Tibial artery (tissue), 4 donors: ENCODE results near the gene IL1RAPL1.
"Not testable (repeated sequence)": the region's sequence is repeated elsewhere in the genome, so short reads cannot be mapped to it uniquely, and the experiment has no call there.

Experiments
- DNase-seq, 2 donors: peaks; one replicate each; pipeline ENCODE4 v3.0.0-alpha.2; 2019
- H3K27ac ChIP-seq, 2 donors: fragments of 200-600 bp; sonication (generic) in 1 of 2; 1 replicate in 1 of 2; 2 replicates in 1 of 2; pipeline ENCODE4 v1.5.1; 2018 to 2019; ENCODE audit warnings: mild to moderate bottlenecking in 1 of 2
- H3K27me3 ChIP-seq, 2 donors: fragments of 200-600 bp; sonication (generic) in 1 of 2; one replicate each; pipeline versions ENCODE4 v1.5.1 to v1.6.0; 2016 to 2019
- H3K36me3 ChIP-seq, 3 donors: fragments of 200-600 bp; sonication (generic) in 2 of 3; one replicate each; pipeline ENCODE4 v1.5.1; 2016 to 2019; ENCODE audit warnings: mild to moderate bottlenecking in 2 of 3
- H3K4me1 ChIP-seq, 4 donors: fragments of 200-600 bp; sonication (generic) in 2 of 4; 1 replicate in 3 of 4; 2 replicates in 1 of 4; pipeline ENCODE4 v1.5.1; 2016 to 2019
- H3K4me3 ChIP-seq, 2 donors: fragments of 200-600 bp; sonication (generic) in 1 of 2; 1 replicate in 1 of 2; 2 replicates in 1 of 2; pipeline ENCODE4 v1.5.1; 2018 to 2019; ENCODE audit warnings: mild to moderate bottlenecking in 2 of 2
- H3K9me3 ChIP-seq, 3 donors: fragments of 200-600 bp; sonication (generic) in 1 of 3; one replicate each; pipeline ENCODE4 v1.5.1; 2016 to 2019
- CTCF ChIP-seq, 2 experiments: fragments of 200-600 bp in 1 of 2; fragments of 450-650 bp in 1 of 2; IDR thresholded peaks; one replicate each; pipeline ENCODE4 v1.5.1; 2017 to 2019; ENCODE audit warnings: antibody characterized with exemption in 2 of 2, mild to moderate bottlenecking in 1 of 2, moderate library complexity in 1 of 2
- intact Hi-C: fragments of 100-400 bp; cut with DNase I; formaldehyde crosslinking; loops from one replicate; pipeline ENCODE4 v1.15.0; 2023; ENCODE audit warnings: low total_unique reads

Gene IL1RAPL1

GRCh38 chrX:29359276-29359675, 772.0 kb downstream of the IL1RAPL1 start:
- Histone ChIP-seq H3K27ac (no peak overlapping the region), H3K27me3 (no peaks in the 10 kb centered on the region), H3K4me1 (no peaks in the 10 kb centered on the region), H3K4me3 (no peak overlapping the region), H3K9me3 (no peaks in the 10 kb centered on the region), H3K36me3 (no peaks in the 10 kb centered on the region)
- TF ChIP-seq CTCF (IDR thresholded peaks at IDR 0.05) = no peak
- intact Hi-C loops = no loop called here
- no peak for DNase-seq

GRCh38 chrX:29374765-29375164, 787.5 kb downstream of the IL1RAPL1 start:
- H3K4me3 ChIP-seq, H3K4me1 ChIP-seq, H3K36me3 ChIP-seq, DNase-seq, H3K27me3 ChIP-seq, H3K9me3 ChIP-seq, H3K27ac ChIP-seq, intact Hi-C loops: not testable (repeated sequence)

- H3K27ac ChIP-seq = no peak overlapping the region
- no peaks in the 10 kb centered on the region for H3K27me3 ChIP-seq
- intact Hi-C loops = no loop called here
- H3K36me3 ChIP-seq = no peaks in the 10 kb centered on the region
- DNase-seq = no peak
- peaks cover 0 to 7% (median 3%) of the 10 kb centered on the region in 3 donors for H3K9me3 ChIP-seq
- no peaks in the 10 kb centered on the region for H3K4me1 ChIP-seq
- no peak for TF ChIP-seq CTCF (IDR thresholded peaks at IDR 0.05)
- no peak overlapping the region for H3K4me3 ChIP-seq
Observed at GRCh38 chrX:29376584-29376983, 789.3 kb downstream of the IL1RAPL1 start.

DNA sequence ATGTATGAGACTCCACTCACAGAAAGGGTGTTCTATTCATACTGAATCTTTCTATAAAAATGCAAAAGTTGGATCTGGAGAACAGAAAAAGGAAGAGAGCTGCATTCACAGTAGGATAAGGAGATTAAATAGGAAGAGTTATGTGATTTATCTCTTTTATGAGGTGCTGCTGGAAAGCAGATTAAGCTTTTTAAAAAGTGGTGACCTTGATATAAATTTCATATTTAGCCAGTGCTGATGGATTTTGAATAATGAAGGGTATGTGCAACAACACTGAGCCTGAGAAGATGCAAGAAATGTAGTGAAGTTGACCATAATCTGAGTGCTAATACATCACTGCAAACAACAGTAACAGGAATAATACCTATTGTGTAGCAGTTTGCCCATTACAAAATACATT, 795.6 kb downstream of the IL1RAPL1 start:
- H3K27ac ChIP-seq = no peak overlapping the region
- H3K36me3 ChIP-seq = no peaks in the 10 kb centered on the region
- intact Hi-C loops = no loop called here
- no peak for TF ChIP-seq CTCF (IDR thresholded peaks at IDR 0.05)
- peaks cover 0 to 2% (median 0%) of the 10 kb centered on the region in 3 donors for H3K9me3 ChIP-seq
- H3K4me1 ChIP-seq = no peaks in the 10 kb centered on the region
- no peak for DNase-seq
- no peaks in the 10 kb centered on the region for H3K27me3 ChIP-seq
- no peak overlapping the region for H3K4me3 ChIP-seq

GRCh38 chrX:29388509-29388908, 801.3 kb downstream of the IL1RAPL1 start:
- no peak for TF ChIP-seq CTCF (IDR thresholded peaks at IDR 0.05)
- Histone ChIP-seq H3K9me3 (no peaks in the 10 kb centered on the region), H3K4me1 (no peaks in the 10 kb centered on the region), H3K36me3 (no peaks in the 10 kb centered on the region), H3K4me3 (no peak overlapping the region), H3K27me3 (no peaks in the 10 kb centered on the region), H3K27ac (no peak overlapping the region)
- no peak for DNase-seq
- intact Hi-C loops = no loop called here

GRCh38 chrX:29397506-29397905, 810.3 kb downstream of the IL1RAPL1 start:
- Histone ChIP-seq H3K4me1 (no peaks in the 10 kb centered on the region), H3K9me3 (no peaks in the 10 kb centered on the region), H3K4me3 (no peak overlapping the region), H3K27me3 (no peaks in the 10 kb centered on the region), H3K27ac (no peak overlapping the region), H3K36me3 (no peaks in the 10 kb centered on the region)
- no peak for TF ChIP-seq CTCF (IDR thresholded peaks at IDR 0.05)
- DNase-seq = no peak
- intact Hi-C loops = no loop called here
